Panc1 (cell line): ENCODE data around the gene ELF5.

Source experiments
- POLR2AphosphoS5 ChIP-seq: IDR thresholded peaks from 2 replicates; pipeline ENCODE4 v1.6.1; 2012; ENCODE audit warnings: mild to moderate bottlenecking, low read depth, low read length, moderate library complexity
- SIN3A ChIP-seq: IDR thresholded peaks from 2 replicates; pipeline ENCODE4 v1.6.1; 2012; ENCODE audit warnings: low read depth, mild to moderate bottlenecking, low read length, moderate library complexity, borderline replicate concordance; ENCODE audit not compliant: insufficient read depth
- TCF7L2 ChIP-seq: IDR thresholded peaks from 2 replicates; pipeline ENCODE4 v1.6.1; 2011; ENCODE audit warnings: mild to moderate bottlenecking, low read depth, low read length, inconsistent platforms
- TF ChIP-seq, protein P1 (sequence below): fragments of 450-650 bp; IDR thresholded peaks from 2 replicates; pipeline ENCODE4 v1.5.1; 2017; ENCODE audit warnings: mild to moderate bottlenecking
- TF ChIP-seq, protein P2 (sequence below), 2 experiments: IDR thresholded peaks; 2 replicates each; pipeline ENCODE4 v1.6.1; 2011 to 2012; ENCODE audit warnings: low read depth in 2 of 2, control low read depth in 1 of 2, low read length in 1 of 2, mild to moderate bottlenecking in 1 of 2, moderate library complexity in 1 of 2; ENCODE audit not compliant: insufficient read depth in 1 of 2

- TF ChIP-seq, protein P1, sequence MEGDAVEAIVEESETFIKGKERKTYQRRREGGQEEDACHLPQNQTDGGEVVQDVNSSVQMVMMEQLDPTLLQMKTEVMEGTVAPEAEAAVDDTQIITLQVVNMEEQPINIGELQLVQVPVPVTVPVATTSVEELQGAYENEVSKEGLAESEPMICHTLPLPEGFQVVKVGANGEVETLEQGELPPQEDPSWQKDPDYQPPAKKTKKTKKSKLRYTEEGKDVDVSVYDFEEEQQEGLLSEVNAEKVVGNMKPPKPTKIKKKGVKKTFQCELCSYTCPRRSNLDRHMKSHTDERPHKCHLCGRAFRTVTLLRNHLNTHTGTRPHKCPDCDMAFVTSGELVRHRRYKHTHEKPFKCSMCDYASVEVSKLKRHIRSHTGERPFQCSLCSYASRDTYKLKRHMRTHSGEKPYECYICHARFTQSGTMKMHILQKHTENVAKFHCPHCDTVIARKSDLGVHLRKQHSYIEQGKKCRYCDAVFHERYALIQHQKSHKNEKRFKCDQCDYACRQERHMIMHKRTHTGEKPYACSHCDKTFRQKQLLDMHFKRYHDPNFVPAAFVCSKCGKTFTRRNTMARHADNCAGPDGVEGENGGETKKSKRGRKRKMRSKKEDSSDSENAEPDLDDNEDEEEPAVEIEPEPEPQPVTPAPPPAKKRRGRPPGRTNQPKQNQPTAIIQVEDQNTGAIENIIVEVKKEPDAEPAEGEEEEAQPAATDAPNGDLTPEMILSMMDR, result no peak
- TF ChIP-seq POLR2AphosphoS5 (no peak), SIN3A (no peak), TCF7L2 (no peak)
- TF ChIP-seq, protein P2, sequence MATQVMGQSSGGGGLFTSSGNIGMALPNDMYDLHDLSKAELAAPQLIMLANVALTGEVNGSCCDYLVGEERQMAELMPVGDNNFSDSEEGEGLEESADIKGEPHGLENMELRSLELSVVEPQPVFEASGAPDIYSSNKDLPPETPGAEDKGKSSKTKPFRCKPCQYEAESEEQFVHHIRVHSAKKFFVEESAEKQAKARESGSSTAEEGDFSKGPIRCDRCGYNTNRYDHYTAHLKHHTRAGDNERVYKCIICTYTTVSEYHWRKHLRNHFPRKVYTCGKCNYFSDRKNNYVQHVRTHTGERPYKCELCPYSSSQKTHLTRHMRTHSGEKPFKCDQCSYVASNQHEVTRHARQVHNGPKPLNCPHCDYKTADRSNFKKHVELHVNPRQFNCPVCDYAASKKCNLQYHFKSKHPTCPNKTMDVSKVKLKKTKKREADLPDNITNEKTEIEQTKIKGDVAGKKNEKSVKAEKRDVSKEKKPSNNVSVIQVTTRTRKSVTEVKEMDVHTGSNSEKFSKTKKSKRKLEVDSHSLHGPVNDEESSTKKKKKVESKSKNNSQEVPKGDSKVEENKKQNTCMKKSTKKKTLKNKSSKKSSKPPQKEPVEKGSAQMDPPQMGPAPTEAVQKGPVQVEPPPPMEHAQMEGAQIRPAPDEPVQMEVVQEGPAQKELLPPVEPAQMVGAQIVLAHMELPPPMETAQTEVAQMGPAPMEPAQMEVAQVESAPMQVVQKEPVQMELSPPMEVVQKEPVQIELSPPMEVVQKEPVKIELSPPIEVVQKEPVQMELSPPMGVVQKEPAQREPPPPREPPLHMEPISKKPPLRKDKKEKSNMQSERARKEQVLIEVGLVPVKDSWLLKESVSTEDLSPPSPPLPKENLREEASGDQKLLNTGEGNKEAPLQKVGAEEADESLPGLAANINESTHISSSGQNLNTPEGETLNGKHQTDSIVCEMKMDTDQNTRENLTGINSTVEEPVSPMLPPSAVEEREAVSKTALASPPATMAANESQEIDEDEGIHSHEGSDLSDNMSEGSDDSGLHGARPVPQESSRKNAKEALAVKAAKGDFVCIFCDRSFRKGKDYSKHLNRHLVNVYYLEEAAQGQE (IDR thresholded peaks at IDR 0.05; ENCODE audit: insufficient read depth in 1 of 2, low read depth in 2 of 2, low read length in 1 of 2), result no peak
These were observed 52.4 kb downstream of the ELF5 start for GRCh38 chr11:34461215-34461614.
